Measurements from ENCODE around the gene CISD3.

CISD3 gene

DNA sequence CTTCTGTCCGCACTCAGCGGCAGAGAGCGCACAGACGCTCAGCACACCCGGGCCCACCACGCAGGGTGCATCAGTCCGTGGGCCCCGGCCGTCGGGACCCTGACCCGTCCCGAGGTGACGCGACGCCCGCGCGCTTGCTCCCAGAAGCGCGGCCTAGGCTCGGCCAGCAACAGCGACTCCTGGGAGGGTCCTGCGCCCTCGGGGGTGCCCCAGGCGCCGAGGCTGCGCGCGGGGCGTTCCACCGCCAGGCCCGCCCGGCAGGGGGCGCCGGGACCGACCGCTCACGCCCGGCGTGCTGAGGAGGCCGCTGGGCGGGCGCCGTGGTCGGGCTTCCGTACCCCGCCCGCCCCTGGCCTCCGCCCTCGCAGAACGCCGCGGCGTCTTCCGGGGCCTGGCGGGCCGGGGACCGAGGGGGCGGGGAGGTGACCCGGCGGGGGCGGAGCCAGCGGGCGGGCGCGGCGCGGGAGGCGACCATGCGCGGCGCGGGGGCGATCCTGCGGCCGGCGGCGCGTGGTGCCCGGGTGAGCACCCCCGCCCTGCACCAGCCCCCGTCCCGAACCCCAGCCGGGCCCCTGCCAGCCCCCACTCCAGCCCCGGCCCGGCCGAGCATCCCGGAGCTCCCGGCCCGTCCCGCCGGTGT lies at the start of gene CISD3:
Gene CISD3, plus strand, starts transcription at position 456 of the 640 bp plus-strand sequence. Its CDS starts 18 bp downstream, at position 474.
- peak within 1 kb of the TSS; percentile 69 for H3K9ac ChIP-seq (ENCODE audit: low read length)
- peaks cover 6% of the 10 kb centered on the region for H3K4me1 ChIP-seq (ENCODE audit: control insufficient read depth, insufficient read depth, low read length)
- peaks cover 6% of the 10 kb centered on the region for H3K36me3 ChIP-seq (ENCODE audit: control insufficient read depth, insufficient read depth, low read length)
- H3K27me3 ChIP-seq (ENCODE audit: control insufficient read depth, insufficient read depth, low read length) = no peaks in the 10 kb centered on the region
- peak within 1 kb of the TSS; percentile 86 for H3K4me3 ChIP-seq (ENCODE audit: low read length)
- H3K27ac ChIP-seq (ENCODE audit: low read depth, low read length) = peak within 1 kb of the TSS; percentile 82

- H3K9ac ChIP-seq (ENCODE audit: low read length) = no peak overlapping the region
- H3K36me3 ChIP-seq (ENCODE audit: control insufficient read depth, insufficient read depth, low read length) = no peaks in the 10 kb centered on the region
Measured at GRCh38 chr17:38681096-38681495, 49.0 kb upstream of the CISD3 start.

GRCh38 chr17:38685491-38685890 lies 44.6 kb upstream of the CISD3 start:
- H3K4me3 ChIP-seq (ENCODE audit: low read length) = no peak overlapping the region
- H3K27ac ChIP-seq (ENCODE audit: low read depth, low read length) = no peak overlapping the region
- H3K36me3 ChIP-seq (ENCODE audit: control insufficient read depth, insufficient read depth, low read length) = no peaks in the 10 kb centered on the region
- no peak overlapping the region for H3K9ac ChIP-seq (ENCODE audit: low read length)
- no peaks in the 10 kb centered on the region for H3K4me1 ChIP-seq (ENCODE audit: control insufficient read depth, insufficient read depth, low read length)
- H3K27me3 ChIP-seq (ENCODE audit: control insufficient read depth, insufficient read depth, low read length) = no peaks in the 10 kb centered on the region

More at GRCh38 chr17:38681096-38681495, 49.0 kb upstream of the CISD3 start:
- peaks cover 7% of the 10 kb centered on the region for H3K27me3 ChIP-seq (ENCODE audit: control insufficient read depth, insufficient read depth, low read length)
- peaks cover 6% of the 10 kb centered on the region for H3K4me1 ChIP-seq (ENCODE audit: control insufficient read depth, insufficient read depth, low read length)
- no peak overlapping the region for H3K4me3 ChIP-seq (ENCODE audit: low read length)
- no peak overlapping the region for H3K27ac ChIP-seq (ENCODE audit: low read depth, low read length)

DNA sequence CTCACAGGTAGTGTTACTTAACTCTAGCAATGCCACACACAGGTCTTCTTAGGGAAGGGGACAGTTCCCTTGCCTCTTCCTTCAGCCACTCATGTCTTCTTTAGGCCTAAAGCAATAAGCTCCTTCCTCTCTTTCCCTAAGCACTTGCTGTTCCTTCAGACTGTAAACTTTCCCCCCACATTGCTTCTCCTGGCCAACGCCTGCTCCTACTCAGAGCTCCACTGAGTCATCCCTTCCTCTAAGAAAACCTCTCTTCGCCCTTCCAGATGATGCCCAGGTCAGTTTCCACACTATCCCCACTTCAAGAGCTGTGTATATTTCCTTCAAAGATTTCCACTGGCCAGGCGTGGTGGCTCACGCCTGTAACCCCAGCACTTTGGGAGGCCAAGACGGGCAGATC lies 42.9 kb upstream of the CISD3 start:
- Histone ChIP-seq H3K4me1 (ENCODE audit: control insufficient read depth, insufficient read depth, low read length) (no peaks in the 10 kb centered on the region), H3K4me3 (ENCODE audit: low read length) (no peak overlapping the region), H3K27ac (ENCODE audit: low read depth, low read length) (no peak overlapping the region), H3K27me3 (ENCODE audit: control insufficient read depth, insufficient read depth, low read length) (no peaks in the 10 kb centered on the region), H3K9ac (ENCODE audit: low read length) (no peak overlapping the region), H3K36me3 (ENCODE audit: control insufficient read depth, insufficient read depth, low read length) (no peaks in the 10 kb centered on the region)

GRCh38 chr17:38690386-38690785 lies 39.8 kb upstream of the CISD3 start:
- peaks cover 13% of the 10 kb centered on the region for H3K4me1 ChIP-seq (ENCODE audit: control insufficient read depth, insufficient read depth, low read length)
- H3K27me3 ChIP-seq (ENCODE audit: control insufficient read depth, insufficient read depth, low read length) = no peaks in the 10 kb centered on the region
- no peak overlapping the region for H3K4me3 ChIP-seq (ENCODE audit: low read length)
- H3K9ac ChIP-seq (ENCODE audit: low read length) = no peak overlapping the region
- H3K36me3 ChIP-seq (ENCODE audit: control insufficient read depth, insufficient read depth, low read length) = no peaks in the 10 kb centered on the region
- H3K27ac ChIP-seq (ENCODE audit: low read depth, low read length) = no peak overlapping the region

DNA sequence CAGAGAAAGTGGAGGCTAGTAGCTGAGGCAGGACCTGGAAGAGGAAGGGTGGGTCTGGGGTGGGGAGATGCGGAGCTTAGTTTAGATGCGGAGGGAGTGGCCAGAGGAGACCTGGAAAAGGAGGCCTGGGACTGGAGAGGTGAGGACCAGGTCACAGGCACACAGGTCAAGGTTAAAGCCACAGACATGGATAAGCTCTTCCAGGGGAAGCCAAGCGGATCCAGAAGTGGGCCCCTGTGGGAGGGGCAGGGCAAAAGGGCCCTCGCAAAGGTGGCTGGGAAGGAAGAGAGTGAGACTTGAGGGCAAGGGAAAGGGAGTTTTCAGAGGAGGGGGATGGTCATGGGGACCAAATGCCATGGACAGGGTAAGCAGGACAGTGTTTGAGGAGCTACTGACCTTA lies 39.0 kb upstream of the CISD3 start:
- no peak overlapping the region for H3K4me3 ChIP-seq (ENCODE audit: low read length)
- H3K27me3 ChIP-seq (ENCODE audit: control insufficient read depth, insufficient read depth, low read length) = no peaks in the 10 kb centered on the region
- H3K9ac ChIP-seq (ENCODE audit: low read length) = no peak overlapping the region
- H3K4me1 ChIP-seq (ENCODE audit: control insufficient read depth, insufficient read depth, low read length) = peaks cover 13% of the 10 kb centered on the region
- H3K36me3 ChIP-seq (ENCODE audit: control insufficient read depth, insufficient read depth, low read length) = no peaks in the 10 kb centered on the region
- H3K27ac ChIP-seq (ENCODE audit: low read depth, low read length) = no peak overlapping the region

GRCh38 chr17:38693700-38694329 lies 36.3 kb upstream of the CISD3 start:
- Histone ChIP-seq H3K4me3 (ENCODE audit: low read length) (peak overlapping the region; percentile 33), H3K4me1 (ENCODE audit: control insufficient read depth, insufficient read depth, low read length) (peaks cover 13% of the 10 kb centered on the region), H3K27ac (ENCODE audit: low read depth, low read length) (peak overlapping the region; percentile 94), H3K36me3 (ENCODE audit: control insufficient read depth, insufficient read depth, low read length) (no peaks in the 10 kb centered on the region), H3K9ac (ENCODE audit: low read length) (no peak overlapping the region), H3K27me3 (ENCODE audit: control insufficient read depth, insufficient read depth, low read length) (no peaks in the 10 kb centered on the region)

GRCh38 chr17:38697061-38697820 lies 32.9 kb upstream of the CISD3 start:
- Histone ChIP-seq H3K27ac (ENCODE audit: low read depth, low read length) (no peak overlapping the region), H3K27me3 (ENCODE audit: control insufficient read depth, insufficient read depth, low read length) (no peaks in the 10 kb centered on the region), H3K36me3 (ENCODE audit: control insufficient read depth, insufficient read depth, low read length) (no peaks in the 10 kb centered on the region), H3K4me1 (ENCODE audit: control insufficient read depth, insufficient read depth, low read length) (peaks cover 19% of the 10 kb centered on the region), H3K4me3 (ENCODE audit: low read length) (no peak overlapping the region), H3K9ac (ENCODE audit: low read length) (no peak overlapping the region)

DNA sequence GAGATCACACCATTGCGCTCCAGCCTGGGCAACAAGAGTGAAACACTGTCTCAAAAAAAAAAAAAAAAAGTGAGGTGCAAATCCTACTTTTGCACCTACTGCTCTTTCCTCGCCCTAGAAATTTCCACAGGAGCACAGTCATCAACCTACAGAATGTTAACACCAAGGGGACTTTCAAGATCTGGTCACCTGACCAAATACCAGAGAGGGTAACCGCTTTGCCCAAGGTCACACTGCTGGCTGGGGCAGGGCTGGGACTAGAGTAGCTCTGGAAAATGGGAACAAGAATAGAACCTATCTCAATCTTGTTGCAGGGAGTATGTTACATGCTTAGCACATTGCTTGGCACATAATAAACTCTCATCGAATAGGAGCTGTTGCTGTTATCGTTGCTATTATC lies 31.4 kb upstream of the CISD3 start:
- H3K4me3 ChIP-seq (ENCODE audit: low read length) = no peak overlapping the region
- no peak overlapping the region for H3K9ac ChIP-seq (ENCODE audit: low read length)
- peaks cover 16% of the 10 kb centered on the region for H3K4me1 ChIP-seq (ENCODE audit: control insufficient read depth, insufficient read depth, low read length)
- H3K27me3 ChIP-seq (ENCODE audit: control insufficient read depth, insufficient read depth, low read length) = no peaks in the 10 kb centered on the region
- H3K36me3 ChIP-seq (ENCODE audit: control insufficient read depth, insufficient read depth, low read length) = no peaks in the 10 kb centered on the region
- no peak overlapping the region for H3K27ac ChIP-seq (ENCODE audit: low read depth, low read length)

DNA sequence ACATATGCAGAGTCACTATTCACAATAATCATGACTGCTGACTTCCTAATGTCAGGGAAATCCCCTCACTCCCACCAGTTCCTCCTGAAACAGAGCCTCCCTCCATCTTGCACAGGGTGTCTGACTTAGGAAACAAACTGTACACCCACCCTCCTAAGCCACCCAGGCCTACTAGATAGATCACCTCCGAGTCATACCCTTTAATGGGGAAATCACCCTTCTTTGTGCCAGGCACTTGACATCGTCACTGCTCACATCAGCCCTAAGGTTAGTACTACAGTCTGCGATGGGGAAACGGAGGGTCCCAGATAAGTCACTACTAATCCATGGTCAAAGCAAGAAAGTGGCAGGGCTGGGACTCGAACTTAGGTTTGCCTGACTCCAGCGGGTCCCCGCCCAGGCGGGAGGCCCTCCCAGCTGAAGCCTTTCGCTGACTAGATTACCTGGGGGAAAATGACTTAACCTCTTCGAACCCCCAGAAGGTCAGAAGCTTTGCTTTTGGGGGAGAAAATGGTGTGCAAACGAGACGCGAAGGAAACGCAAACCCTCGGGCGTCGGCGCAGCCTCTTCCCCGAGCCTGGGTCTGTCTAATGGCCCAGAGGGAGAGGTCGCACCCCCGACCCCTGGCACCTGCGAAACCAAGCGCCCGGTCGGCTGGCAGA lies 28.5 kb upstream of the CISD3 start:
- Histone ChIP-seq H3K27me3 (ENCODE audit: control insufficient read depth, insufficient read depth, low read length) (no peaks in the 10 kb centered on the region), H3K4me3 (ENCODE audit: low read length) (peak overlapping the region; percentile 88), H3K27ac (ENCODE audit: low read depth, low read length) (peak overlapping the region; percentile 86), H3K9ac (ENCODE audit: low read length) (peak overlapping the region; percentile 75), H3K4me1 (ENCODE audit: control insufficient read depth, insufficient read depth, low read length) (peaks cover 10% of the 10 kb centered on the region), H3K36me3 (ENCODE audit: control insufficient read depth, insufficient read depth, low read length) (no peaks in the 10 kb centered on the region)

- Histone ChIP-seq H3K27ac (ENCODE audit: low read depth, low read length) (peak overlapping the region; percentile 91), H3K4me3 (ENCODE audit: low read length) (peak overlapping the region; percentile 91), H3K9ac (ENCODE audit: low read length) (peak overlapping the region; percentile 92), H3K4me1 (ENCODE audit: control insufficient read depth, insufficient read depth, low read length) (peaks cover 14% of the 10 kb centered on the region), H3K36me3 (ENCODE audit: control insufficient read depth, insufficient read depth, low read length) (peaks cover 1% of the 10 kb centered on the region), H3K27me3 (ENCODE audit: control insufficient read depth, insufficient read depth, low read length) (no peaks in the 10 kb centered on the region)
Measured at GRCh38 chr17:38702166-38702915, 27.8 kb upstream of the CISD3 start.
